Esophagus squamous epithelium (tissue), 5 donors: ENCODE results near the gene TRIM54. TPM values are rescaled to one million over a fixed set of nuclear protein-coding genes. Genes with fewer than 3 reads are reported as not detected.
"Not testable (repeated sequence)": the region's sequence is repeated elsewhere in the genome, so short reads cannot be mapped to it uniquely, and the experiment has no call there.

Source experiments
- DNase-seq: peaks from one replicate; lab custom pipeline; 2025; lab: John Stamatoyannopoulos, UW
- H3K27ac ChIP-seq, 4 donors: fragments of 200-600 bp; sonication (generic); one replicate each; pipeline ENCODE4 v1.5.1; 2016 to 2019; ENCODE audit warnings: mild to moderate bottlenecking in 1 of 4
- H3K27me3 ChIP-seq, 4 donors: fragments of 200-600 bp; sonication (generic); 1 replicate in 3 of 4; 2 replicates in 1 of 4; pipeline versions ENCODE4 v1.5.1 to v1.6.0; 2017 to 2021; ENCODE audit warnings: antibody characterized with exemption in 1 of 4
- H3K36me3 ChIP-seq, 3 donors: fragments of 200-600 bp; sonication (generic); one replicate each; pipeline ENCODE4 v1.5.1; 2016 to 2019
- H3K4me1 ChIP-seq, 3 donors: fragments of 200-600 bp; sonication (generic); one replicate each; pipeline ENCODE4 v1.5.1; 2017 to 2019
- H3K4me3 ChIP-seq, 4 donors: fragments of 200-600 bp; sonication (generic); 1 replicate in 3 of 4; 2 replicates in 1 of 4; pipeline ENCODE4 v1.5.1; 2016 to 2019; ENCODE audit warnings: mild to moderate bottlenecking in 2 of 4, moderate library complexity in 1 of 4
- H3K9me3 ChIP-seq, 3 donors: fragments of 200-600 bp; sonication (generic); one replicate each; pipeline ENCODE4 v1.5.1; 2016 to 2019
- POLR2A ChIP-seq, 4 donors: fragments of 450-650 bp; IDR thresholded peaks; one replicate each; pipeline ENCODE4 v1.6.1; 2017; ENCODE audit warnings: antibody characterized with exemption in 4 of 4, mild to moderate bottlenecking in 4 of 4, moderate library complexity in 3 of 4
- WGBS, 2 donors: methylation state at CpG; one replicate each; pipeline ENCODE4 v1.1.5; 2018; 5-methylcytosine and 5-hydroxymethylcytosine counted together
- intact Hi-C: fragments of 100-400 bp; cut with DNase I; formaldehyde crosslinking; loops from one replicate; pipeline ENCODE4 v1.15.0; 2022
- total RNA-seq, 4 donors: library from RNA; depleted of rRNA; stranded (reverse); fragments of >200 nt; gene quantifications; one replicate each; pipeline ENCODE4 v1.1.0, GENCODE V29; 2016
- TF ChIP-seq, protein P1 (sequence below), 6 experiments: fragments of 450-650 bp in 4 of 6; fragments of 200-600 bp in 2 of 6; sonication (generic) in 2 of 6; IDR thresholded peaks; one replicate each; pipeline ENCODE4 v1.5.1; 2016 to 2019; ENCODE audit warnings: antibody characterized with exemption in 6 of 6, mild to moderate bottlenecking in 4 of 6, moderate library complexity in 4 of 6
- donor health status: DM: yes; HTN: yes; CAD: no.

The TRIM54 gene
- total RNA-seq, 4 donors from 2014 or later, result not detected

DNA sequence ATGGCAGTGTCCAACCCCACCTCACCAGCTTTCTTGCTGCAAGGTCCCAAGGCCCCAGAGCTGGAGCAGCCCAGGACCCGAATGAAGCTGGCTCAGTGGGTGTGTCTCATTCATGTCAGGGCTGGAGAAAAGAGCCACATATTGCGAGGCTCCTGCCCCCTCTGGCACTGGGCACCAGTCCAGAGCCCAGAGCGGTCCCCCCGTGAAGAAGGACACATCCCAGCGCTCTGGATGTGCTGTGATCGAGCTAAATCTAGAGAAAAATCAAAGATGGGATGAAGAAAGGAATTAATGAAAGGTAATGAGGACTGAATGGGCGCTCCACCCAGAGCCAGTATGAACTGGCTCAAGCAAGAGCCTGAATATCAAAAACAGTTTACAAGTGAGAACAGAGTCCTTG is 53.9 kb downstream of the TRIM54 start:
- intact Hi-C loops, result no loop called here
- no peaks in the 10 kb centered on the region for H3K27me3 ChIP-seq
- H3K4me3 ChIP-seq, result no peak overlapping the region
- 76 to 96% methylated on average over 5 to 7 of the region's 7 CpGs for WGBS, 2 donors
- H3K27ac ChIP-seq, result no peak overlapping the region
- no peak for TF ChIP-seq POLR2A (IDR thresholded peaks at IDR 0.05)
- TF ChIP-seq, protein P1, sequence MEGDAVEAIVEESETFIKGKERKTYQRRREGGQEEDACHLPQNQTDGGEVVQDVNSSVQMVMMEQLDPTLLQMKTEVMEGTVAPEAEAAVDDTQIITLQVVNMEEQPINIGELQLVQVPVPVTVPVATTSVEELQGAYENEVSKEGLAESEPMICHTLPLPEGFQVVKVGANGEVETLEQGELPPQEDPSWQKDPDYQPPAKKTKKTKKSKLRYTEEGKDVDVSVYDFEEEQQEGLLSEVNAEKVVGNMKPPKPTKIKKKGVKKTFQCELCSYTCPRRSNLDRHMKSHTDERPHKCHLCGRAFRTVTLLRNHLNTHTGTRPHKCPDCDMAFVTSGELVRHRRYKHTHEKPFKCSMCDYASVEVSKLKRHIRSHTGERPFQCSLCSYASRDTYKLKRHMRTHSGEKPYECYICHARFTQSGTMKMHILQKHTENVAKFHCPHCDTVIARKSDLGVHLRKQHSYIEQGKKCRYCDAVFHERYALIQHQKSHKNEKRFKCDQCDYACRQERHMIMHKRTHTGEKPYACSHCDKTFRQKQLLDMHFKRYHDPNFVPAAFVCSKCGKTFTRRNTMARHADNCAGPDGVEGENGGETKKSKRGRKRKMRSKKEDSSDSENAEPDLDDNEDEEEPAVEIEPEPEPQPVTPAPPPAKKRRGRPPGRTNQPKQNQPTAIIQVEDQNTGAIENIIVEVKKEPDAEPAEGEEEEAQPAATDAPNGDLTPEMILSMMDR (IDR thresholded peaks at IDR 0.05), result no peak
- DNase-seq, result no peak
- H3K36me3 ChIP-seq, result peaks cover 34 to 100% (median 45%) of the 10 kb centered on the region in 3 donors
- H3K4me1 ChIP-seq, result no peaks in the 10 kb centered on the region
- no peaks in the 10 kb centered on the region for H3K9me3 ChIP-seq

DNA sequence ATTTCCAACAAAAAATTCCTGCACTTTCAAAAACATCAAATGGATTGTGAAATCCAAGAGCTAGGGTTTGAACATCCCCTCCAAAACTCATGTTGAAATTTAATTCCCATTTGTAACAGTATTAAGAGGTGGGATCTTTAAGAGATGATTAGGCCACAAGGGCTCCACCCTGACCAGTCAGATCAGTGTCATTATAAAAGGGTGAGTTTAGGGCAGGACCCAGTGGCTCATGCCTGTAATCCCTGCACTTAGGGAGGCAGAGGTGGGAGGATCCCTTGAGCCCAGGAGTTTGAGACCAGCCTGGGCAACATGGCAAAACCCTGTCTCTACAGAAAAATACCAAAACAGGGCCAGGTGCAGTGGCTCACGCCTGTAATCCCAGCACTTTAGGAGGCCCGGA is 65.4 kb downstream of the TRIM54 start:
- no peaks in the 10 kb centered on the region for H3K27me3 ChIP-seq
- H3K9me3 ChIP-seq, result no peaks in the 10 kb centered on the region
- intact Hi-C loops, result no loop called here
- 94% methylated on average over 2 of the region's 2 CpGs; no CpG with 5 or more reads in 1 of the 2 donors for WGBS, 2 donors
- DNase-seq, result no peak
- peaks cover 0 to 25% (median 4%) of the 10 kb centered on the region in 3 donors for H3K36me3 ChIP-seq
- H3K4me3 ChIP-seq, result no peak overlapping the region
- no peak for TF ChIP-seq POLR2A (IDR thresholded peaks at IDR 0.05)
- TF ChIP-seq, protein P1 (IDR thresholded peaks at IDR 0.05), result no peak
- H3K4me1 ChIP-seq, result peaks cover 0 to 17% (median 0%) of the 10 kb centered on the region in 3 donors
- H3K27ac ChIP-seq, result peak overlapping the region in 3 of 4 donors; percentile 45 to 61 (median 61)

DNA sequence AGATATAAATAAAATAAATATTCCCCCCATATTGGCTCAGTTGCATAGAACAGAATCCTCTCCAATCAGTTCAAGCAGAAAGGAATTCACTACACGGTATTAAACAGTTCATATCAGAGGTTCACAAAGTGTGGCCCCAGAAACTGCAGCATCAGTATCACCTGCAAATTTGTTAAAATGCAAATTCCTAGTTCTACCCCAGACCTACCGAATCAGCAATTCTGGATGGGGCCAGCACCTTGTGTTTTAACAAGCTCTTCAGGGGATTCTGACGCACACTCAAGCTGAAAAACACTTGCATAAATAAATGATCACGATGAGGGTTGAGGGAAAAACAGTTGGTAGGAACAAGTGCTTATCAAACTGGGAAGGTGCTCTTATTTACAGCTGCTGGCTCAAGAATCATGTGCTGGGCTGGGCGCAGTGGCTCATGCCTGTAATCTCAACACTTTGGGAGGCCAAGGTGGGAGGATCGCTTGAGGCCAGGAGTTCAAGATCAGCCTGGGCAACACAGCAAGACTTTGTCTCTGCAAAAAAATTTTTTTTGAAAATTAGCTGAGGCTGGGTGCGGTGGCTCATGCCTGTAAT is 68.0 kb downstream of the TRIM54 start:
- Histone ChIP-seq H3K9me3 (no peaks in the 10 kb centered on the region), H3K27ac (no peak overlapping the region), H3K4me1 (peaks cover 5 to 43% (median 20%) of the 10 kb centered on the region in 3 donors), H3K36me3 (peaks cover 0 to 15% (median 0%) of the 10 kb centered on the region in 3 donors), H3K27me3 (no peaks in the 10 kb centered on the region), H3K4me3 (no peak overlapping the region)
- 81 to 83% methylated on average over 6 to 7 of the region's 7 CpGs for WGBS, 2 donors
- intact Hi-C loops, result no loop called here
- DNase-seq, result no peak
- TF ChIP-seq POLR2A (IDR thresholded peaks at IDR 0.05), result no peak
- TF ChIP-seq, protein P1 (IDR thresholded peaks at IDR 0.05), result no peak

DNA sequence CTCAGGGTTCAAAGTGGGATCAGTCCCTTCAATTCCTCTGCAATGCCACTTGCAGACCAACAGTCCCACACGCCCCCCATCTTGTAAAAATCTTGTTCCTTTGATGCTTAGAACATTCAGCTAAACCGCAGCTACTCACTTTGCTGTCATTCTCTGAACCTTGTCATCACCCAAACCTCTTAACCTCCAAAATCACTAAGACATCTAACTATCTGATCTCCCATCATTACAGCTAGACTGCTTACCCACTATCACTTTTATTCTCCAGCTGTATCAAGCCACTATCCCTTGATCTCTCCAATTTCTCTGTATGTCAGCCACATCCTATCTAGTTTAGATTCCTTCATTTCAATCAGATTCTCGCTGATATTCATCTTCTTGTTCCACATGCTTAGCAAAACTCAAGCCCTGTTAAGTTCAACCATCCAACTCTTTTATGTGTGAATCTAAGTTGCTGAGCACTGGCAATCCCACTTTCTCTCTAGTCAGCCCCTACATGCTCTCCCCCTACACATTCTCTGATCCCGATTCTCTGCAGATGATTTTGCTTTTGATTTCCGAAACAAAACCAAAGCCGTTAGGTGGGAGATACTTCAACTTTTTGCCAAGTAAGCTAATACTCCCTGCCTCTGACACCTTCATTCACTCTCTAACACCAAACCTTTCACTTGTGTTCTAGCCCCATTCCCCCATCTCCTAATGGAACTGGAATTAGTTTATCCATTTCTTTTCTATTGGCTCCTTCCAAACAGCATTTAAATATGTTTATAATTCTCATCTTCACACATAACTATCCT is 69.8 kb downstream of the TRIM54 start:
- 80 to 82% methylated on average over 6 of the region's 6 CpGs for WGBS, 2 donors

DNA sequence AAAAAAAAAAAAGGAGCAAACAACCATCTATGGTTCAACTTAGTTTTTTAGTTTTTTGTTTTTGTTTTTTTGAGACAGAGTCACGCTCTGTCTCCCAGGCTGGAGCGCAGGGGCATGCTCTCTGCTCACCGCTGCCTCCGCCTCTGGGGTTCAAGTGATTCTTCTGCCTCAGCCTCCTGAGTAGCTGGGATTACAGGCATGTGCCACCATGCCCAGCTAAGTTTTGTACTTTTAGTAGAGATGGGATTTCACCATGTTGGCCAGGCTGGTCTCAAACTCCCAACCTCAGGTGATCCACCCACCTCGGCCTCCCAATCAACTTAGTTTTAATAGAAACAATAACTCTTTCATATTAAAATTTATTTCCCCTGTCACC is 71.1 kb downstream of the TRIM54 start:
- H3K27me3 ChIP-seq, H3K9me3 ChIP-seq, DNase-seq, intact Hi-C loops, H3K4me3 ChIP-seq: not testable (repeated sequence)
- Histone ChIP-seq H3K36me3 (peaks cover 0 to 11% (median 0%) of the 10 kb centered on the region in 3 donors), H3K27ac (peak overlapping the region in 2 of 4 donors; percentile 61 to 62), H3K4me1 (peaks cover 14 to 47% (median 36%) of the 10 kb centered on the region in 3 donors)
- WGBS, 2 donors, result 90 to 92% methylated on average over 2 to 5 of the region's 5 CpGs

More for the DNA sequence above, 69.8 kb downstream of the TRIM54 start:
- H3K36me3 ChIP-seq, result peaks cover 0 to 15% (median 0%) of the 10 kb centered on the region in 3 donors
- H3K27ac ChIP-seq, result no peak overlapping the region
- DNase-seq, result no peak
- no peak overlapping the region for H3K4me3 ChIP-seq
- peaks cover 5 to 48% (median 26%) of the 10 kb centered on the region in 3 donors for H3K4me1 ChIP-seq
- H3K9me3 ChIP-seq, result no peaks in the 10 kb centered on the region
- TF ChIP-seq, protein P1 (IDR thresholded peaks at IDR 0.05), result no peak
- no peak for TF ChIP-seq POLR2A (IDR thresholded peaks at IDR 0.05)
- intact Hi-C loops, result no loop called here
- no peaks in the 10 kb centered on the region for H3K27me3 ChIP-seq
